Sigmoid colon (tissue), 4 donors: ENCODE measurements around the gene MYO10.

ENCODE experiments used
- CTCF ChIP-seq, 4 experiments: fragments of 450-650 bp in 3 of 4; fragments of 200-600 bp in 1 of 4; IDR thresholded peaks; one replicate each; pipeline ENCODE4 v1.5.1; 2016 to 2019; ENCODE audit warnings: antibody characterized with exemption in 4 of 4, mild to moderate bottlenecking in 3 of 4, moderate library complexity in 2 of 4
- EP300 ChIP-seq, 4 donors: sonication (generic); formaldehyde crosslinking; IDR thresholded peaks; one replicate each; pipeline ENCODE4 v1.6.1; 2017; ENCODE audit warnings: antibody characterized with exemption in 4 of 4
- POLR2A ChIP-seq, 2 donors: fragments of 450-650 bp; IDR thresholded peaks; one replicate each; pipeline ENCODE4 v1.6.1; 2016; ENCODE audit warnings: antibody characterized with exemption in 2 of 2, mild to moderate bottlenecking in 2 of 2, moderate library complexity in 2 of 2
- POLR2AphosphoS5 ChIP-seq, 4 donors: sonication (generic); formaldehyde crosslinking; IDR thresholded peaks; one replicate each; pipeline ENCODE4 v1.6.1; 2017; ENCODE audit warnings: antibody characterized with exemption in 4 of 4

GRCh38 chr5:16665601-16666000, 270.5 kb downstream of the MYO10 start:
- no peak for TF ChIP-seq CTCF (IDR thresholded peaks at IDR 0.05)
- TF ChIP-seq POLR2A (IDR thresholded peaks at IDR 0.05), result no peak
- TF ChIP-seq POLR2AphosphoS5 (IDR thresholded peaks at IDR 0.05), result no peak
- no peak for TF ChIP-seq EP300 (IDR thresholded peaks at IDR 0.05)
